Measurements from ENCODE around the gene TBC1D2. TPM values are rescaled to one million over a fixed set of nuclear protein-coding genes. Genes with fewer than 3 reads are reported as not detected.

TBC1D2 gene
- total RNA-seq, 1 donor from 2014 or later = 24.3 TPM

DNA sequence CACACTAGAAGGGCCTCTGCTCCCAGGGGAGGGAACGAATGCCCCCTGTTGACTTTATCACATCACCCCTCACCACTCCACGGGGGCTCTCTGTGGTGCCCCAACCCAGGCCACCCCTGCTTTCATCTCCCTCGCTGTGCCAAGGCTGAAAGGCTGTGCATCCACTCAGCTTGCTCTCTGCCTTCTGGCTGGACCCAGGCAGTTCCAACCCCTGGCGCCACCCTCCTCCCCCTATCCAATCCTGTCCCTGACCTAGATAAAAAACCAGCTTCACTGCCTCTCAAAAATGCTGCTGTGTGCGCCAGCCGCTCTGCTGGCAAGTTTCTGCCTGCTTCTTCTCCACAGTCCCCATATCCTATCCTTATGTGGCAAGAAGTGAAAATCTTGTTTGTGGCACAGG is 40.6 kb downstream of the TBC1D2 start:
- H3K27me3 Mint-ChIP-seq (ENCODE audit: low read depth) = no peaks in the 10 kb centered on the region

DNA sequence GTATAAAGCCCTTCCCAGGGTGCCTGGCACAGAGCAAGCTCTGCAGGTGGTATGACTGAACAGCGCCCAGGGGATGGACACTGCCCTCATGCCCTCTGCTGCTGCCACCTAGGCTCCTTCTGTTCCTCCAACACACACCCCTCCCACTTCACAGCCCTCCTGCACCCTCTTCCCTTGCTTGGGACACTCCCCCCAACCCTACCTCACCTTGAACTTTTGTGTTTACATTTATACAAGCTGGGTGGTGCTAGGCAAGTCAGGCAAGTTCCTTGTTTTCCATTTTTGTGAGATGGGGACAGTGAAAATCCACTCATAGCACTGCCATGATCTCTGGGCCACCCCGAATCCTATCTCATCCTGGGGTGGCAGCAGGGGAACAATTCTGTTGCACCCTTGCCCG is 44.2 kb downstream of the TBC1D2 start:
- peaks cover 18% of the 10 kb centered on the region for H3K36me3 Mint-ChIP-seq (ENCODE audit: low read depth)
- H3K27ac Mint-ChIP-seq (ENCODE audit: unreplicated experiment) = peak overlapping the region; percentile 36

More for the DNA sequence above, 40.6 kb downstream of the TBC1D2 start:
- Mint-ChIP-seq H3K9me3 (ENCODE audit: low read depth) (no peaks in the 10 kb centered on the region), H3K4me3 (ENCODE audit: unreplicated experiment) (no peak overlapping the region), H3K4me1 (ENCODE audit: low read depth) (peaks cover 36% of the 10 kb centered on the region), H3K36me3 (ENCODE audit: low read depth) (peaks cover 18% of the 10 kb centered on the region), H3K27ac (ENCODE audit: unreplicated experiment) (peak overlapping the region; percentile 79)
- TF ChIP-seq, protein P1, sequence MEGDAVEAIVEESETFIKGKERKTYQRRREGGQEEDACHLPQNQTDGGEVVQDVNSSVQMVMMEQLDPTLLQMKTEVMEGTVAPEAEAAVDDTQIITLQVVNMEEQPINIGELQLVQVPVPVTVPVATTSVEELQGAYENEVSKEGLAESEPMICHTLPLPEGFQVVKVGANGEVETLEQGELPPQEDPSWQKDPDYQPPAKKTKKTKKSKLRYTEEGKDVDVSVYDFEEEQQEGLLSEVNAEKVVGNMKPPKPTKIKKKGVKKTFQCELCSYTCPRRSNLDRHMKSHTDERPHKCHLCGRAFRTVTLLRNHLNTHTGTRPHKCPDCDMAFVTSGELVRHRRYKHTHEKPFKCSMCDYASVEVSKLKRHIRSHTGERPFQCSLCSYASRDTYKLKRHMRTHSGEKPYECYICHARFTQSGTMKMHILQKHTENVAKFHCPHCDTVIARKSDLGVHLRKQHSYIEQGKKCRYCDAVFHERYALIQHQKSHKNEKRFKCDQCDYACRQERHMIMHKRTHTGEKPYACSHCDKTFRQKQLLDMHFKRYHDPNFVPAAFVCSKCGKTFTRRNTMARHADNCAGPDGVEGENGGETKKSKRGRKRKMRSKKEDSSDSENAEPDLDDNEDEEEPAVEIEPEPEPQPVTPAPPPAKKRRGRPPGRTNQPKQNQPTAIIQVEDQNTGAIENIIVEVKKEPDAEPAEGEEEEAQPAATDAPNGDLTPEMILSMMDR (IDR thresholded peaks at IDR 0.05) = no peak
- DNase-seq (ENCODE audit: low spot score) = no peak

DNA sequence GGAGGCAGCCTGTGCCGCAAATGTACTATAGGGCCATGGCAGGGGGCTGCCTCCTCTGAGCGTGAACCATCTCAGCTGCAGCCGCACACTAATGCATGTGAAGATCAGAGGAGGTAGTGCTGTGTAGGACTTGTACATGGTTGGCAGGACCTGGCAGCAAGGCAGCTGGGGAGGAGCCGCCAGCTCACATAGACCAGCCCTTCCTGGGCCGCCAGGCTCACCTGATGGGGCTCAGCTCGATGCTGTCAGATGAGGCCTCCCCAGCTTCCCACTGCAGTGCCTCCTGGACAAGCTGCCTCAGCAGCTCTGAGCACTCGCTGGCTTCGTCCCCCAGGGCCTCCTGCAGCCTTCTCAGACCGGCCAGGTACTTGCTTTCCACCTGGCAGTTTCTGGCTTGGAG is 45.0 kb downstream of the TBC1D2 start:
- no peaks in the 10 kb centered on the region for H3K9me3 Mint-ChIP-seq (ENCODE audit: low read depth)
- no peak overlapping the region for H3K27ac Mint-ChIP-seq (ENCODE audit: unreplicated experiment)

More for the DNA sequence above, 44.2 kb downstream of the TBC1D2 start:
- TF ChIP-seq, protein P1 (IDR thresholded peaks at IDR 0.05) = no peak
- Mint-ChIP-seq H3K4me1 (ENCODE audit: low read depth) (peaks cover 24% of the 10 kb centered on the region), H3K27me3 (ENCODE audit: low read depth) (no peaks in the 10 kb centered on the region), H3K9me3 (ENCODE audit: low read depth) (no peaks in the 10 kb centered on the region), H3K4me3 (ENCODE audit: unreplicated experiment) (no peak overlapping the region)
- no peak for DNase-seq (ENCODE audit: low spot score)

DNA sequence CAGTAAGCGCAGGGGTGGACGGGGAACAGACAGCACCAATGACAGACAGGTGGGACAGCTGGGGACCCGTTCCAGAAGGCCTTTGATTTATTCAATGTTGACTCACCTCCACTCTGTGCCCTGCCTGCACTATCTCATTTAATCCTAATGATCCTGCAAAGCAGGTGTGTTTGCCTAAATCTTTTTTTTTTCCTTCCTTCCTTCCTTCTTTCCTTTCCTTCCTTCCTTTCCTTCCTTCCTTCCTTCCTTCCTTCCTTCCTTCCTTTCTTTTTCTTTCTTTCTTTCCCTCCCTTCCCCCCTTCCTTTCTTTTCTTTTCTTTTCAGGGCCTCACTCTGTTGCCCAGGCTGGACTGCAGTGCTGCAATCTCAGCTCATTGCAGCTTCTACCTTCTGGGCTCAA is 45.9 kb downstream of the TBC1D2 start:
- no peaks in the 10 kb centered on the region for H3K9me3 Mint-ChIP-seq (ENCODE audit: low read depth)
- H3K4me3 Mint-ChIP-seq (ENCODE audit: unreplicated experiment) = no peak overlapping the region
- no peak for DNase-seq (ENCODE audit: low spot score)
- TF ChIP-seq, protein P1 (IDR thresholded peaks at IDR 0.05) = no peak
- H3K36me3 Mint-ChIP-seq (ENCODE audit: low read depth) = peaks cover 13% of the 10 kb centered on the region
- H3K27me3 Mint-ChIP-seq (ENCODE audit: low read depth) = no peaks in the 10 kb centered on the region
- no peak overlapping the region for H3K27ac Mint-ChIP-seq (ENCODE audit: unreplicated experiment)
- H3K4me1 Mint-ChIP-seq (ENCODE audit: low read depth) = peaks cover 16% of the 10 kb centered on the region

More for the DNA sequence above, 45.0 kb downstream of the TBC1D2 start:
- Mint-ChIP-seq H3K27me3 (ENCODE audit: low read depth) (no peaks in the 10 kb centered on the region), H3K36me3 (ENCODE audit: low read depth) (peaks cover 18% of the 10 kb centered on the region), H3K4me3 (ENCODE audit: unreplicated experiment) (no peak overlapping the region), H3K4me1 (ENCODE audit: low read depth) (peaks cover 24% of the 10 kb centered on the region)
- no peak for DNase-seq (ENCODE audit: low spot score)
- TF ChIP-seq, protein P1 (IDR thresholded peaks at IDR 0.05) = no peak

DNA sequence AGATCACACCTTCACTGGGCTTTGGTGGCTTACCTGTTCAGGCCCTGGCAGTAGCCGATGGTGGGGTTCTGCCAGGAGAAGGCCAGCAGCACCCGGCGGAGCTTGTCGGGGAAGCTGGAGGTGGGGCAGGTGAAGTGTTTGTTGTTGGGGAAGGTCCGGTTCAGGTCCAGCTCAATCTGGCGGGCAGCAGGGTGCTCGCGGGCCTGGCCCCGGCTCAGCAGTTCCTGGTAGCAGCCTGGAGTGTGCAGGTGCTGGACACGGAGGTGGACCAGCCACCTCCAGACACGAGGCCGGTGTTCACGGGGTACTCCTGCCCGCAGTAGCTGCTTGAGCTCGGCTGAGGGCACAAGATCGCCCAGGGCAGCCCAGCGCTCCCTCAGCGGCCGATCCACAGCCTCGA is 46.8 kb downstream of the TBC1D2 start:
- TF ChIP-seq, protein P1 (IDR thresholded peaks at IDR 0.05) = no peak
- H3K27me3 Mint-ChIP-seq (ENCODE audit: low read depth) = no peaks in the 10 kb centered on the region

More for the DNA sequence above, 46.8 kb downstream of the TBC1D2 start:
- Mint-ChIP-seq H3K27ac (ENCODE audit: unreplicated experiment) (no peak overlapping the region), H3K9me3 (ENCODE audit: low read depth) (no peaks in the 10 kb centered on the region), H3K36me3 (ENCODE audit: low read depth) (peaks cover 12% of the 10 kb centered on the region), H3K4me3 (ENCODE audit: unreplicated experiment) (no peak overlapping the region), H3K4me1 (ENCODE audit: low read depth) (peaks cover 16% of the 10 kb centered on the region)
- DNase-seq (ENCODE audit: low spot score) = no peak
